ENCODE results near the gene RBM14.
"Not testable (repeated sequence)": the region's sequence is repeated elsewhere in the genome, so short reads cannot be mapped to it uniquely, and the experiment has no call there.

Gene RBM14

DNA sequence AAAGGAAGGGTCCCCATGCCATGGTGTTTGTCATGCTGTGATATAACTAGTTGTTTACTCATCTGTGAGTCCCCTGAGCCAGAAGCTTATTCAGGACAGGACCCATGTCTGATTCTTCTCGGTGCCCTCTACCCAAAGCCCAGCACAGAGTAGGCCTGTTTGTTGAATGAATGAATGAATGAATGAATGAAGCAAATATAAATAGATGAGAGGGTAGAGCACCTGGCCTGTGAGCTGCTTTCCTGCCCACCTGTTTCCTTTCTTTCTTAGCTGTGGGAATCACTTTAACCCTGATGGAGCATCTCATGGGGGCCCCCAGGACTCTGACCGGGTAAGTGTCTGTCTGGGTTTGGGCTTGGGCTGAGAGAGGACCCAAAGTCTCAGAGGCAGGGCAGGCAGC, 16.2 kb upstream of the RBM14 start:
- no peak for DNase-seq

GRCh38 chr11:66600631-66601233, 15.7 kb upstream of the RBM14 start:
- no peak for DNase-seq

DNA sequence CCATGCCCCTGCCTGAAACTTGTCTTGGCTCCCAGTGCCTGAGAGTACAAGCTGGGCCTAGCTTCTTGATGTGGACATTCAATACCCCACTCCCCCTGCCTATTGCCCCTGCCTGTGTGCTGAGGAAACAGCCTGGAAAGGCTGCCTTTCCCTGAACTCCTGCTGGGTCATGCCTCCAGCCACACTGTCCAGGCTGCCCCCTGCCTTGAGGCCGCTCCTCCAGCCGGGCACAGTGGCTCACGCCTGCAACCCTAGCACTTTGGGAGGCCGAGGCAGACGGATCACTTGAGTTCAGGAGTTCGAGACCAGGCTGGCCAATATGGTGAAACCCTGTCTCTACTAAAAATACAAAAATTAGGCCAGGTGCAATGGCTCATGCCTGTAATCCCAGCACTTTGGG, 13.4 kb upstream of the RBM14 start:
- DNase-seq: no peak

DNA sequence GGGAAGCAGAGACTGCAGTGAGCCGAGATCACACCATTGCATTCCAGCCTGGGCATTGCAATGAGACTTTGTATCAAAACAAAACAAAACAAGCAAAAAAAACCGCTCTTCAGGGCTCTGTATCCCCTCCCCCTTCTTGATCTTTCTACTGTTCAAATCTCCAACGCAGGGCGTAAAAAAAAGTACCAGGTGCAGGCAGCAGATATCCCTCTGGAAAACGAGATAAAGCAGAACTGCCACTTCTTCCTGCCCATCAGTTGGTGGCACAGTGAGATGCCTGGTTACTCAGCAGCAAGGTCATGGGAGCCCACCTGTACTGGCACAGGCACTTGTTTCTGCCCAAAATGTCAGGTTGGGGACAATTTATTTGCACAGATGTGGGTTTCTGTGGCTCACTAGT, 12.3 kb upstream of the RBM14 start:
- no peak for DNase-seq

DNA sequence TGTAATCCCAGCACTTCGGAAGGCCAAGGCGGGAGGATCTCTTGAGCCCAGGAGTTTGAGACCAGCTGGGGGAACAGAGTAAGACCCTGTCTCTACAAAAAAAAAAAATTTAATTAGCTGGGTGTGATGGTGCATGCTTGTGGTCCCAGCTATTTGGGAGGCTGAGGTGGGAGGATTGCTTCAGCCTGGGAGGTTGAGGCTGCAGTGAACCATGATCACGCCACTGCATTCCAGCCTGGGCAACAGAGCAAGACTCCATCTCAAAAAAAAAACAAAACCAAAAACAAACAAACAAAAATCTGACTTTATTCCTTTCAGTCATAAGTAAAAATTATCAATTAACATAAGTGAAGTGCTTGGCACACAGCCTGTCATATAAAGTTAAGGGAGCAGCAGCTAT, 9.8 kb upstream of the RBM14 start:
- not testable (repeated sequence) for DNase-seq

- DNase-seq: no peak
These were observed 9.2 kb upstream of the RBM14 start for GRCh38 chr11:66607126-66607834.

DNA sequence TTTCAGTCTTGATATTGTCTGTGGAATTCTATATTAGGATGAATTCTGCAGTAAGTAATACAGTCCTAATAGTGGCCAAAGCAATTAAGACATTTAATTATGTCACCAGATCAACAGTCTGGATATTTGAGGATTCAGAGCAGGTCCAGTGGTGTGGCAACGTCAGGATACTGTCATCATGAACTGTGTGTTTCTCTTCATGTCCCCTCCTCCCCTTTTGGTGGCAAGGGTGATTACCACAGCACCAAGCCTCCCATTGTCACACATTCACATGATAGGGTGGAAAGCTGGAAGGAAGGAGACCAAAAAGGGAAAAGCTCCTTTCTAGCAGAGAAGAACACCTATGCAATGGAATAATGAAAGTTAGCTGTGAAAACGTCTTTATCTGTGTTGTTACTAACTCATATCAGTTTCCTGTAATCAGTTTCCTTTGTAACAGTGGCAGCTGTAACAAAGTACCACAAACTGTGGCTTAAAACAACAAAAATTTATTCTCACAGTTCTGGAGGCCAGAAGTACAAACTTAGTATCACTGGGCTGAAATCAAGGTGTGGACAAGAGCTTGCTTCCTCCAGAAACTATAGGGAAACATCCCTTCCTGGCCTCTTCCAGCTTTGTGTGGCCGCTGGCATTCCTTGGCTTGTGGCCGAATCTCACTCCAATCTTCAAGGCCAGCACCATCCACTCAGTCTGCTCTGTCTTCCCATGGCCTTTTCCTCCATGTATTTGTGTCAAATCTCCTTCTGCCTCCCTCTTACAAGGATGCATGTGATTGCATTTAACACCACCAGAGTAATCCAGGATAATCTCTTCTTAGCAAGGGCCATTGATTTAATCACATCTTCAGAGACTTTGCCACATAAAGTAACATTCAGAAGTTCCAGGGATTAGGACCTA, 6.5 kb upstream of the RBM14 start:
- no peak for DNase-seq

- no peak for DNase-seq
These were observed 4.0 kb upstream of the RBM14 start for GRCh38 chr11:66612458-66612857.

DNA sequence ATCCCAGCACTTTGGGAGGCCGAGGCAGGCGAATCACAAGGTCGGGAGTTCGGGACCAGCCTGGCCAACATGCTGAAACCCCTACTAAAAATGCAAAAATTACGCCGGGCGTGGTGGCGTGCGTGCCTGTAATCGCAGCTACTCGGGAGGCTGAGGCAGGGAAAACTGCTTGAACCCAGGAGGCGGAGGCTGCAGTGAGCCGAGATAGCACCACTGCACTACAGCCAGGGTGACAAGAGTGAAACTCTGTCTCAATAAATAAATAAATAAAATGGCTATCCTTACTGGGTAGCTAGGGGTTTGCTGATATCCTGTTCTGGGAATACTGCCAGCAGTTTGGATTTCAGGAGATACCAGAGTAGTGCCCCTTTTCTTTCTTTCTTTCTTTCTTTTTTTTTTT, 2.4 kb upstream of the RBM14 start:
- DNase-seq: no peak

DNA sequence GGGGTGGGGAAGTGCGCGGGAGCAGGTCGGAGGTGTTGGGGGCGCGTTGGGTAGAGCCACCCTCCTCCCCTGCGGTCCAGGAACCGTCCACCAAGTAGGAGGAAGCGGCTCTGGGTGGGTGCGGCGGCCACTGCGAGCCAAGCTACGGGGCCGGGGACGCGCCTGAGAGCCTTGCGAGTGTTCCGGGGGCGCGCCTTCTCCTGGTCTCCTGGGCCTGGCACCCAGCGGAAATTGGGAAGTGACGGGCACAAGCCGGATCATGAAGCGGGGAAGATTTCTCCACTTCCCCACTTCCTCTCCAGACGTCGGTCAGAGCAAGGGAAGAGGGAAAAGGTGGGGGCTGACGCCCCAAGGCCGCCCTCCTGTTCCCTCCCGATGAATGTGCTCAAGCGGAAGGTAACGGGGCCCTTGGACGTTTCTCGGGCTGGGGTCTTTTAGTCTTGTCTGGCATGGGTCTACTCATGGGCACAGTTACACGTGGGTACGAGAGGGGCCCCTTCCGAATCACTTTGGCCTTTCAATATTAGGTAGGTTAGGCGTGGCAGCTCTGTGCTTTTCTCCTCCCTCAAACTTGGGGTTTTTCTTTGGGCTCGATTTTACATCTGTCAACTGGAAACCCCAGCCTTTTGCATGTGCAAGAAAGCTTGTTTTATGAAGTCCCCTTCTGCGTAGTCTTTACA, 865 bp downstream of the RBM14 start:
- DNase-seq: peak in 2 of 6 experiments; percentile 30 to 40

- peak; percentile 28 to 89 (median 65) for DNase-seq
These were observed 2.7 kb downstream of the RBM14 start for GRCh38 chr11:66619080-66619554.

DNA sequence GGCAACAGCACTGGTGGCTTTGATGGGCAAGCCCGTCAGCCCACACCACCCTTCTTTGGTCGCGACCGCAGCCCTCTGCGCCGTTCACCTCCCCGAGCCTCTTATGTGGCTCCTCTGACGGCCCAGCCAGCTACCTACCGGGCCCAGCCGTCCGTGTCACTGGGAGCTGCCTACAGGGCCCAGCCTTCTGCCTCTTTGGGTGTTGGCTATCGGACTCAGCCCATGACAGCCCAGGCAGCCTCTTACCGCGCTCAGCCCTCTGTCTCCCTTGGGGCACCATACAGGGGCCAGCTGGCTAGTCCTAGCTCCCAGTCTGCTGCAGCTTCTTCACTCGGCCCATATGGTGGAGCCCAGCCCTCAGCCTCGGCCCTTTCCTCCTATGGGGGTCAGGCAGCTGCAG, 8.0 kb downstream of the RBM14 start:
- no peak for DNase-seq

DNA sequence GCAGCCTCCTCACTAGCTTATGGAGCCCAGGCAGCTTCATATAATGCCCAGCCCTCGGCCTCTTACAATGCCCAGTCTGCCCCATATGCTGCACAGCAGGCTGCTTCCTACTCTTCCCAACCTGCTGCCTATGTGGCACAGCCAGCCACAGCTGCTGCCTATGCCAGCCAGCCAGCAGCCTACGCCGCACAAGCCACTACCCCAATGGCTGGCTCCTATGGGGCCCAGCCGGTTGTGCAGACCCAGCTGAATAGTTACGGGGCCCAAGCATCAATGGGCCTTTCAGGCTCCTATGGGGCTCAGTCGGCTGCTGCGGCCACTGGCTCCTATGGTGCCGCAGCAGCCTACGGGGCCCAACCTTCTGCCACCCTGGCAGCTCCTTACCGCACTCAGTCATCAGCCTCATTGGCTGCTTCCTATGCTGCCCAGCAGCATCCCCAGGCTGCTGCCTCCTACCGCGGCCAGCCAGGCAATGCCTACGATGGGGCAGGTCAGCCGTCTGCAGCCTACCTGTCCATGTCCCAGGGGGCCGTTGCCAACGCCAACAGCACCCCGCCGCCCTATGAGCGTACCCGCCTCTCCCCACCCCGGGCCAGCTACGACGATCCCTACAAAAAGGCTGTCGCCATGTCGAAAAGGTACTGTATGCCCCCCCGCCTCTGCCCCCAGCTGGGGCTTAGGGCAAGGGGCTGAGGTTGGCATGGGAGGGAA, 8.8 kb downstream of the RBM14 start:
- no peak for DNase-seq

- DNase-seq: no peak
These were observed 9.3 kb downstream of the RBM14 start for GRCh38 chr11:66625752-66626149.

- no peak for DNase-seq
These were observed 10.0 kb downstream of the RBM14 start for GRCh38 chr11:66626382-66626781.

- no peak for DNase-seq
These were observed 10.5 kb downstream of the RBM14 start for GRCh38 chr11:66626926-66627325.

DNA sequence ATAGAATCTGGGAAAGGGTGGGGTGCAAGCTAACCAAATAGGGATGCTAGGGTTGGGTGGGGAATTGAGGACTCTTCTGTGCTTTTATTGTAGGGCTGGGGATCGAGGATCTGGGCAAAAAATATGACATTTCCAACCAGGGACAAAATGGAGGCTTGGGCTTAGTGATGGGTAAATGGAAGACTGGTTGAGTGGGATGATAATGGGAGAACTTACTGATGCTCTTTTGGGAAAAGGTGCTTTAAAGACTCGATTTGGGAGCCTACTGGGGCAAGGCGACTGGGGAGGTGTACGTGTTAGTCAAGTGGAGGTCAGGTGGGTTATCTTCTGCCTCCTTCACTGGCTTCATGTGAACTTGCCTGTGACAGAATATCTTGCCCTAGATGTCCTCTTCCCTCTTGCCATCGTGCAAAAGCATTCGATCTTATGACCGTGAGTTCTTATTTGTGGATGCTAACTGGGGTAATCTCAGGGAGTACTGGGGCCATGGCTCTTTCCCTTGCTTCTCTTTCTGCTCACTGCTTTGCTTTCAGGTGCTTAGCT, 11.7 kb downstream of the RBM14 start:
- DNase-seq: no peak

- DNase-seq: no peak
These were observed 12.9 kb downstream of the RBM14 start for GRCh38 chr11:66629356-66629755.

DNA sequence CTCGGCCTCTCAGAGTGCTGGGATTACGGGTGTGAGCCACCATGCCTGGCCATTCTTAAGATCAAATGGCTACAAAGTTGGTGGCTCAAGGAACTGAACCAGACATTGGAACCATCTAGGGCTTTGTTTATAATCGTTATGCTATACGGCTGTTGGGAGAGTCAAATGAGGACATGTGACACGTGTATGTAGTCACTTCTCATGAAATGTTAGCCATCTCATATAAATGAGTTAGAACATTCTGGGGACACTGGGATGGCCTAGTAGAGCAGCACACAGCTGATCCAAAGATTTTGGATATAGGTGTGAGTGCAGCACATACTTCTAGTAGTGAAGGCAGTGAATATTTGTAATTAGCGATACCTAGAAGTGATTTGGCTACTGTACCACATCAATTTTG, 15.5 kb downstream of the RBM14 start:
- no peak for DNase-seq

- DNase-seq: no peak
These were observed 16.5 kb downstream of the RBM14 start for GRCh38 chr11:66632952-66633351.

GRCh38 chr11:66636411-66636810, 20.0 kb downstream of the RBM14 start:
- DNase-seq: no peak

DNA sequence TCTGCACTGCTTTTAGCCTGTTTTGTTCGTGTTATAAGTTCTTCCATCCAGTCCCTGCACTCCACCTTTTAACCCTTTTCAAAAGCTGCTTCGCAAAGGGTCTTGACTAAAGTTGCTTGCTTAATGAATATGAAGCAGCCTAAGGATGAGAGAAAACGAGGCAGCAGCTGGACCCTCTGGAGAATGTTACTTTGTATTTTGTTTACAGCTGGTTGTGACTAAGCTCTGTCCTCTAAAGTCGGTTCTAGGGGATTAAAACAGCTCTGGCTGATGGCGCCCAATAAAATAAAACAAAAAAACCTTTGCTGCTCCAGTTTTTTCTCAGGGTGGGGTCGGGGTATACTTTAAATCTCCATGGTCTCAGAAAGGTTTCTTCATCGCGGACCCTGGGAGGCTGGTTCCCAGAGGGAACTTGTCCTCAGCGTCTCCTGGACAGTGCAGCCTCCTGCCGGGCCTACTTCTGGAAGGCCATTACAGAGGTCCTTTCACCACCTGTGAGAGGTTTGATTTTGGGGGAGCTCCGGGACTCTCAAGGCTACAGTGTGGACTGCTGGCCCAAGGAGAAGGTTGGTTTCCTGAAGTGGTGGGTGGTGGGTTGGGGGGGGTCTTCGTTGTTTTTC, 21.2 kb downstream of the RBM14 start:
- no peak for DNase-seq

Measured in stimulated activated naive CD4-positive, alpha-beta T cell (primary cell).